DND-41 (cell line): ENCODE measurements around the gene ICA1.

Experiments used
- ATAC-seq: fragments of 200-7000 bp; cut with Tn5 transposase; 3 replicates; pipeline ENCODE4 v1.9.1; 2021; ENCODE audit warnings: low read depth; ENCODE audit not compliant: insufficient read depth
- DNase-seq: peaks from one replicate; pipeline ENCODE4 v3.0.0-alpha.2; 2020
- H2AFZ ChIP-seq: 2 replicates; pipeline ENCODE4 v1.6.0; 2012; ENCODE audit warnings: low read depth, low read length
- H3K27ac ChIP-seq: 2 replicates; pipeline ENCODE4 v1.5.1; 2012; ENCODE audit warnings: low read length, inconsistent platforms
- H3K27me3 ChIP-seq: fragments of 200-600 bp; sonication (generic); 2 replicates; pipeline ENCODE4 v1.6.0; 2012; ENCODE audit warnings: low read length, mild to moderate bottlenecking, inconsistent platforms; ENCODE audit not compliant: insufficient read depth, poor library complexity
- H3K36me3 ChIP-seq: 2 replicates; pipeline ENCODE4 v1.5.1; 2012; ENCODE audit warnings: low read length, inconsistent platforms; ENCODE audit not compliant: insufficient read depth
- H3K4me1 ChIP-seq: 2 replicates; pipeline ENCODE4 v1.5.1; 2012; ENCODE audit warnings: mild to moderate bottlenecking, low read length; ENCODE audit not compliant: insufficient read depth
- H3K4me2 ChIP-seq: 2 replicates; pipeline ENCODE4 v1.6.0; 2012; ENCODE audit warnings: mild to moderate bottlenecking, moderate library complexity, low read length, inconsistent platforms; ENCODE audit not compliant: insufficient read depth
- H3K4me3 ChIP-seq, 2 experiments: fragments of 200-600 bp in 1 of 2; shearing (Covaris generic) in 1 of 2; 2 replicates each; pipeline ENCODE4 v1.5.1; 2012 to 2016; ENCODE audit warnings: inconsistent platforms in 2 of 2, low read length in 2 of 2, mild to moderate bottlenecking in 2 of 2, low read depth in 1 of 2, moderate library complexity in 1 of 2
- H3K79me2 ChIP-seq: 2 replicates; pipeline ENCODE4 v1.6.0; 2012; ENCODE audit warnings: low read length, inconsistent platforms; ENCODE audit not compliant: insufficient read depth
- H3K9ac ChIP-seq: 2 replicates; pipeline ENCODE4 v1.6.0; 2012; ENCODE audit warnings: low read depth, mild to moderate bottlenecking, inconsistent platforms, low read length, moderate library complexity
- H3K9me3 ChIP-seq: 2 replicates; pipeline ENCODE4 v1.5.1; 2012; ENCODE audit warnings: low read length, moderate library complexity, mild to moderate bottlenecking, inconsistent platforms; ENCODE audit not compliant: insufficient read depth, severe bottlenecking
- H4K20me1 ChIP-seq: 2 replicates; pipeline ENCODE4 v1.6.0; 2012; ENCODE audit warnings: low read length; ENCODE audit not compliant: insufficient read depth
- EZH2 ChIP-seq: IDR thresholded peaks from 3 replicates; pipeline ENCODE4 v1.6.1; 2012; ENCODE audit warnings: borderline replicate concordance, low read depth, mild to moderate bottlenecking, moderate library complexity, low read length, inconsistent platforms; ENCODE audit not compliant: severe bottlenecking
- TF ChIP-seq, protein P1 (sequence below): IDR thresholded peaks from 2 replicates; pipeline ENCODE4 v1.5.1; 2012; ENCODE audit warnings: borderline replicate concordance, low read length, moderate library complexity, mild to moderate bottlenecking; ENCODE audit not compliant: poor library complexity, severe bottlenecking; ENCODE audit errors: extremely low read depth

Gene ICA1

GRCh38 chr7:8172372-8173354 is 89.3 kb downstream of the ICA1 start:
- Histone ChIP-seq H3K4me3 (no peak overlapping the region), H3K9ac (no peak overlapping the region), H4K20me1 (no peaks in the 10 kb centered on the region), H3K27ac (no peak overlapping the region), H2AFZ (no peak overlapping the region), H3K27me3 (no peaks in the 10 kb centered on the region), H3K79me2 (no peaks in the 10 kb centered on the region), H3K36me3 (no peaks in the 10 kb centered on the region), H3K4me2 (no peak overlapping the region), H3K9me3 (no peaks in the 10 kb centered on the region), H3K4me1 (peaks cover 28% of the 10 kb centered on the region)
- DNase-seq (no peak), ATAC-seq (no peak)
- TF ChIP-seq, protein P1, sequence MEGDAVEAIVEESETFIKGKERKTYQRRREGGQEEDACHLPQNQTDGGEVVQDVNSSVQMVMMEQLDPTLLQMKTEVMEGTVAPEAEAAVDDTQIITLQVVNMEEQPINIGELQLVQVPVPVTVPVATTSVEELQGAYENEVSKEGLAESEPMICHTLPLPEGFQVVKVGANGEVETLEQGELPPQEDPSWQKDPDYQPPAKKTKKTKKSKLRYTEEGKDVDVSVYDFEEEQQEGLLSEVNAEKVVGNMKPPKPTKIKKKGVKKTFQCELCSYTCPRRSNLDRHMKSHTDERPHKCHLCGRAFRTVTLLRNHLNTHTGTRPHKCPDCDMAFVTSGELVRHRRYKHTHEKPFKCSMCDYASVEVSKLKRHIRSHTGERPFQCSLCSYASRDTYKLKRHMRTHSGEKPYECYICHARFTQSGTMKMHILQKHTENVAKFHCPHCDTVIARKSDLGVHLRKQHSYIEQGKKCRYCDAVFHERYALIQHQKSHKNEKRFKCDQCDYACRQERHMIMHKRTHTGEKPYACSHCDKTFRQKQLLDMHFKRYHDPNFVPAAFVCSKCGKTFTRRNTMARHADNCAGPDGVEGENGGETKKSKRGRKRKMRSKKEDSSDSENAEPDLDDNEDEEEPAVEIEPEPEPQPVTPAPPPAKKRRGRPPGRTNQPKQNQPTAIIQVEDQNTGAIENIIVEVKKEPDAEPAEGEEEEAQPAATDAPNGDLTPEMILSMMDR: no peak
- no peak for TF ChIP-seq EZH2

GRCh38 chr7:8169171-8169570 is 92.8 kb downstream of the ICA1 start:
- Histone ChIP-seq H3K79me2 (no peaks in the 10 kb centered on the region), H3K4me2 (no peak overlapping the region), H4K20me1 (no peaks in the 10 kb centered on the region), H3K4me1 (no peaks in the 10 kb centered on the region), H3K4me3 (no peak overlapping the region), H3K9ac (no peak overlapping the region), H2AFZ (no peak overlapping the region), H3K36me3 (no peaks in the 10 kb centered on the region), H3K9me3 (no peaks in the 10 kb centered on the region), H3K27me3 (no peaks in the 10 kb centered on the region), H3K27ac (no peak overlapping the region)
- DNase-seq (no peak), ATAC-seq (no peak)
- TF ChIP-seq, protein P1: no peak
- no peak for TF ChIP-seq EZH2

GRCh38 chr7:8168336-8168735 is 93.6 kb downstream of the ICA1 start:
- Histone ChIP-seq H3K27me3 (no peaks in the 10 kb centered on the region), H2AFZ (no peak overlapping the region), H3K9ac (no peak overlapping the region), H4K20me1 (no peaks in the 10 kb centered on the region), H3K36me3 (no peaks in the 10 kb centered on the region), H3K4me3 (no peak overlapping the region), H3K27ac (no peak overlapping the region), H3K9me3 (no peaks in the 10 kb centered on the region), H3K79me2 (no peaks in the 10 kb centered on the region), H3K4me2 (no peak overlapping the region), H3K4me1 (no peaks in the 10 kb centered on the region)
- TF ChIP-seq, protein P1: no peak
- no peak for TF ChIP-seq EZH2
- DNase-seq: no peak
- no peak for ATAC-seq
